LNCaP clone FGC (cell line): ENCODE data around the gene PALLD.

Source experiments
- DNase-seq: peaks from one replicate; pipeline ENCODE4 v3.0.0-alpha.2; 2011; ENCODE audit warnings: low read depth
- H3K4me3 ChIP-seq: 2 replicates; pipeline ENCODE4 v1.5.1; 2011; ENCODE audit warnings: mild to moderate bottlenecking, low read depth, low read length, control low read depth
- CTCF ChIP-seq: IDR thresholded peaks from 2 replicates; pipeline ENCODE4 v1.5.1; 2012; ENCODE audit warnings: mild to moderate bottlenecking; ENCODE audit not compliant: control insufficient read depth, insufficient read depth; ENCODE audit errors: extremely low read depth

PALLD gene

GRCh38 chr4:168536448-168536847 is 39.6 kb downstream of the PALLD start:
- DNase-seq, result no peak
- TF ChIP-seq CTCF, result no peak
- H3K4me3 ChIP-seq, result no peak overlapping the region

- DNase-seq, result no peak
- no peak for TF ChIP-seq CTCF
- H3K4me3 ChIP-seq, result no peak overlapping the region
Observed at GRCh38 chr4:168537086-168537485, 40.2 kb downstream of the PALLD start.

GRCh38 chr4:168537571-168537970 is 40.7 kb downstream of the PALLD start:
- no peak for DNase-seq
- TF ChIP-seq CTCF, result no peak
- no peak overlapping the region for H3K4me3 ChIP-seq

GRCh38 chr4:168538632-168539031 is 41.8 kb downstream of the PALLD start:
- H3K4me3 ChIP-seq, result no peak overlapping the region
- no peak for TF ChIP-seq CTCF
- DNase-seq, result no peak

GRCh38 chr4:168540086-168540485 is 43.2 kb downstream of the PALLD start:
- H3K4me3 ChIP-seq, result no peak overlapping the region
- DNase-seq, result no peak
- no peak for TF ChIP-seq CTCF

GRCh38 chr4:168540503-168541265 is 43.8 kb downstream of the PALLD start:
- no peak for DNase-seq
- TF ChIP-seq CTCF, result no peak
- H3K4me3 ChIP-seq, result no peak overlapping the region

- DNase-seq, result no peak
- H3K4me3 ChIP-seq, result no peak overlapping the region
- TF ChIP-seq CTCF, result no peak
Observed at GRCh38 chr4:168541266-168541953, 44.6 kb downstream of the PALLD start.
